ENCODE results near the gene AFAP1L1. TPM values are rescaled to one million over a fixed set of nuclear protein-coding genes. Genes with fewer than 3 reads are reported as not detected.

Gene AFAP1L1
- total and polyA plus RNA-seq, 2 of the 13 experiments (the other 11 are each of a cell fraction or from before 2014, with no cell fraction given), result 0.38 to 1.0 TPM

- TF ChIP-seq ZBTB10 (CRISPR knock-in tag; IDR thresholded peaks at IDR 0.05; ENCODE audit: borderline replicate concordance) (no peak), ZNF558 (CRISPR knock-in tag; IDR thresholded peaks at IDR 0.05; ENCODE audit: borderline replicate concordance) (no peak), ZNF704 (CRISPR knock-in tag; IDR thresholded peaks at IDR 0.05; ENCODE audit: borderline replicate concordance) (peak; percentile 74; the same call in 1 of the 2 replicates), ZFAT (CRISPR knock-in tag; conservative IDR thresholded peaks at IDR 0.05) (no peak), ZNF570 (CRISPR knock-in tag; IDR thresholded peaks at IDR 0.05; ENCODE audit: borderline replicate concordance) (no peak), ELF3 (CRISPR knock-in tag; IDR thresholded peaks at IDR 0.05) (no peak), ZNF556 (CRISPR knock-in tag; IDR thresholded peaks at IDR 0.05; ENCODE audit: borderline replicate concordance) (0 out of 2 replicates have a peak, but pooled peaks have one; percentile 22), ZUFSP (CRISPR knock-in tag; IDR thresholded peaks at IDR 0.05; ENCODE audit: borderline replicate concordance) (no peak), ZSCAN31 (CRISPR knock-in tag; IDR thresholded peaks at IDR 0.05; ENCODE audit: low read depth) (0 out of 2 replicates have a peak, but pooled peaks have one; percentile 61), ZNF207 (IDR thresholded peaks at IDR 0.05; ENCODE audit: borderline replicate concordance) (no peak), ZNF512B (CRISPR knock-in tag; IDR thresholded peaks at IDR 0.05; ENCODE audit: borderline replicate concordance) (no peak), MAFF (IDR thresholded peaks at IDR 0.05; ENCODE audit: low read depth, low read length) (no peak), RBAK (CRISPR knock-in tag; IDR thresholded peaks at IDR 0.05) (no peak), HOXA3 (CRISPR knock-in tag; IDR thresholded peaks at IDR 0.05) (peak; percentile 53; the same call in 1 of the 2 replicates), ZBTB46 (CRISPR knock-in tag; IDR thresholded peaks at IDR 0.05; ENCODE audit: borderline replicate concordance) (no peak), SRY (CRISPR knock-in tag; IDR thresholded peaks at IDR 0.05) (no peak), KDM5B (CRISPR knock-in tag; IDR thresholded peaks at IDR 0.05; ENCODE audit: borderline replicate concordance) (no peak; the same call in 1 of the 2 replicates), RARA (CRISPR knock-in tag; IDR thresholded peaks at IDR 0.05) (0 out of 2 replicates have a peak, but pooled peaks have one; percentile 12)
These were observed 110.3 kb downstream of the AFAP1L1 start (continued) for GRCh38 chr5:149381986-149382338.

Measured in HepG2 (cell line).